GM23248 (cell line): ENCODE results near the gene BMERB1. TPM values are rescaled to one million over a fixed set of nuclear protein-coding genes. Genes with fewer than 3 reads are reported as not detected.
"Not testable (repeated sequence)": the region's sequence is repeated elsewhere in the genome, so short reads cannot be mapped to it uniquely, and the experiment has no call there.

Experiments
- DNase-seq: peaks from one replicate; pipeline ENCODE4 v3.0.0-alpha.2; 2015
- H2AFZ ChIP-seq: fragments of 200-600 bp; sonication (generic); 2 replicates; pipeline ENCODE4 v1.6.1; 2016; ENCODE audit warnings: antibody characterized with exemption
- H3F3A ChIP-seq: fragments of 200-600 bp; sonication (generic); 2 replicates; pipeline ENCODE4 v1.6.1; 2016; ENCODE audit warnings: mild to moderate bottlenecking, antibody characterized with exemption, mixed run types; ENCODE audit not compliant: insufficient read depth
- H3K27ac ChIP-seq: fragments of 200-600 bp; sonication (generic); 2 replicates; pipeline ENCODE4 v1.5.1; 2016; ENCODE audit warnings: mild to moderate bottlenecking
- H3K27me3 ChIP-seq: fragments of 200-600 bp; sonication (generic); replicated peaks from 2 replicates; pipeline ENCODE4 v1.6.1; 2016; ENCODE audit warnings: mild to moderate bottlenecking; ENCODE audit not compliant: insufficient read depth
- H3K36me3 ChIP-seq: fragments of 200-600 bp; sonication (generic); 2 replicates; pipeline ENCODE4 v1.6.1; 2016; ENCODE audit warnings: low read depth, mild to moderate bottlenecking
- H3K4me1 ChIP-seq: fragments of 200-600 bp; sonication (generic); 2 replicates; pipeline ENCODE4 v1.6.1; 2016; ENCODE audit warnings: mild to moderate bottlenecking; ENCODE audit not compliant: insufficient read depth
- H3K4me2 ChIP-seq: fragments of 200-600 bp; sonication (generic); one replicate; pipeline ENCODE4 v1.6.1; 2016; ENCODE audit warnings: mild to moderate bottlenecking; ENCODE audit not compliant: unreplicated experiment
- H3K4me3 ChIP-seq: fragments of 200-600 bp; sonication (generic); 2 replicates; pipeline ENCODE4 v1.5.1; 2016; ENCODE audit warnings: mild to moderate bottlenecking
- H3K79me2 ChIP-seq: fragments of 200-600 bp; sonication (generic); 2 replicates; pipeline ENCODE4 v1.6.1; 2016; ENCODE audit warnings: mild to moderate bottlenecking; ENCODE audit not compliant: insufficient read depth
- H3K9ac ChIP-seq: fragments of 200-600 bp; sonication (generic); 2 replicates; pipeline ENCODE4 v1.6.1; 2016; ENCODE audit warnings: mild to moderate bottlenecking
- H3K9me2 ChIP-seq: fragments of 200-600 bp; sonication (generic); 2 replicates; pipeline ENCODE4 v1.6.1; 2016; ENCODE audit warnings: mixed run types, mild to moderate bottlenecking, moderate library complexity; ENCODE audit not compliant: insufficient read depth
- H3K9me3 ChIP-seq: fragments of 200-600 bp; sonication (generic); one replicate; pipeline ENCODE4 v1.6.1; 2017; ENCODE audit warnings: low read depth
- H4K20me1 ChIP-seq: fragments of 200-600 bp; sonication (generic); 2 replicates; pipeline ENCODE4 v1.6.0; 2016; ENCODE audit not compliant: insufficient read depth
- EZH2 ChIP-seq: fragments of 200-600 bp; sonication (generic); IDR thresholded peaks from 2 replicates; pipeline ENCODE4 v1.6.1; 2018; ENCODE audit warnings: antibody characterized with exemption, mild to moderate bottlenecking; ENCODE audit not compliant: insufficient read depth, poor library complexity, severe bottlenecking
- EZH2phosphoT487 ChIP-seq: fragments of 200-600 bp; sonication (generic); IDR thresholded peaks from 2 replicates; pipeline ENCODE4 v1.6.1; 2018; ENCODE audit warnings: antibody characterized with exemption, moderate library complexity, mild to moderate bottlenecking, low read depth; ENCODE audit not compliant: insufficient read depth
- WGBS, 2 experiments: methylation state at CpG; one replicate each; pipeline ENCODE4 v1.1.6; 2015 to 2017; ENCODE audit warnings: low lambda C conversion rate in 2 of 2, low coverage in 1 of 2; ENCODE audit errors: missing lambda C conversion rate in 2 of 2; 5-methylcytosine and 5-hydroxymethylcytosine counted together
- in situ Hi-C: fragments of 300-500 bp; cut with MboI; formaldehyde crosslinking; loops from 2 replicates; pipeline ENCODE4 v1.15.0; 2020
- polyA plus RNA-seq: library from polyadenylated mRNA; unstranded; fragments of >200 nt; fragmentation: Nextera tagmentation; extraction: Ambion mirVana; gene quantifications from 2 replicates; pipeline ENCODE4 v1.2.1, GENCODE V29; 2016
- total RNA-seq: library from RNA; depleted of rRNA; stranded (reverse); fragments of >200 nt; shearing (Covaris generic); gene quantifications from 2 replicates; pipeline ENCODE4 v1.2.3, GENCODE V29; 2014

BMERB1 gene
- total and polyA plus RNA-seq, 2 experiments from 2014 or later = 55.2 to 94.1 TPM

DNA sequence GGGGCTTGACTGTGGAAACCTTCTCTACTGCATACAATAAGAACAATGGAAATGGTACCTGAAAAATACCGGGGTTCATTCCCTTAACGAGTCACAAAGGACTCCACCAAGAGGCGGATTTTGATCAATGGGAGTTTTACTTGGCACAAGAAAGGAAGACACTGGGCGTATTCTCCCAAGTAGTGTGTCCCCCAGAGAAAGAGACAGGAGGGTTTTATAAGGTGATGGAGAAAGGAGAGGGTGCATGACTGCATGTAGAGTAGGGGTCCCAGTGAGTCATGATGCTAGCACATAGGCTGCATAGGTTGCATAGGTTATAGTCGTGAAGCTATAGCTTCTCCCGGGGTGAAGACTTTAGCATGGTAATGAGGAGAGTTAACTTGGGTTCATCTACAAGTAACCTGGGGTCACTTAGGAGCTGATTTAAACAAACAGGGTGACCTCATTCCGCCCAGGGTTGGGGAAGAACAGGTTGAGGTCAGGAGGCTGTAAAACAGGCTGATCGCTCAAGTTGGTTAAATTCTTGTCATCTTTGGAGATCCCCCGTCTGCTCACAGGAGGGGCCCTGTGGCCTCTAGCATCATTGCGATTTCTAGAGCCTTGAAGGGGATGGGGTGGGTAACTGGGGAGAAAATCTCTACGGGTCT, 37.3 kb upstream of the BMERB1 start:
- whole genome bisulfite sequencing, 2 experiments = 72 to 79% methylated on average over 11 of the region's 11 CpGs
- in situ Hi-C loops = no loop called here

GRCh38 chr16:15398618-15399316, 35.6 kb upstream of the BMERB1 start:
- H3K9ac ChIP-seq = no peak overlapping the region
- TF ChIP-seq EZH2 (no peak), EZH2phosphoT487 (no peak)
- H3F3A ChIP-seq = no peaks in the 10 kb centered on the region
- H4K20me1 ChIP-seq = no peaks in the 10 kb centered on the region
- no peaks in the 10 kb centered on the region for H3K36me3 ChIP-seq
- H2AFZ ChIP-seq = no peak overlapping the region
- H3K27me3 ChIP-seq = no peaks in the 10 kb centered on the region; the same call in 1 of the 2 replicates
- H3K79me2 ChIP-seq = no peaks in the 10 kb centered on the region
- no peaks in the 10 kb centered on the region for H3K9me3 ChIP-seq
- H3K9me2 ChIP-seq = no peaks in the 10 kb centered on the region
- H3K4me1 ChIP-seq = no peaks in the 10 kb centered on the region
- H3K4me2 ChIP-seq = no peak overlapping the region
- in situ Hi-C loops = no loop called here
- 78 to 80% methylated on average over 13 to 14 of the region's 14 CpGs for WGBS, 2 experiments
- DNase-seq = no peak
- H3K4me3 ChIP-seq = no peak overlapping the region
- H3K27ac ChIP-seq = no peak overlapping the region

More for the DNA sequence above, 37.3 kb upstream of the BMERB1 start:
- no peaks in the 10 kb centered on the region for H3K36me3 ChIP-seq
- H3K27me3 ChIP-seq = no peaks in the 10 kb centered on the region; the same call in 1 of the 2 replicates
- H2AFZ ChIP-seq = no peak overlapping the region
- no peaks in the 10 kb centered on the region for H3K4me1 ChIP-seq
- H4K20me1 ChIP-seq = no peaks in the 10 kb centered on the region
- no peak for TF ChIP-seq EZH2
- no peak for TF ChIP-seq EZH2phosphoT487
- no peak for DNase-seq
- no peak overlapping the region for H3K27ac ChIP-seq
- H3F3A ChIP-seq = no peaks in the 10 kb centered on the region
- H3K79me2 ChIP-seq = no peaks in the 10 kb centered on the region
- H3K4me2 ChIP-seq = no peak overlapping the region
- H3K4me3 ChIP-seq = no peak overlapping the region
- H3K9me2 ChIP-seq = no peaks in the 10 kb centered on the region
- H3K9me3 ChIP-seq = no peaks in the 10 kb centered on the region
- no peak overlapping the region for H3K9ac ChIP-seq

DNA sequence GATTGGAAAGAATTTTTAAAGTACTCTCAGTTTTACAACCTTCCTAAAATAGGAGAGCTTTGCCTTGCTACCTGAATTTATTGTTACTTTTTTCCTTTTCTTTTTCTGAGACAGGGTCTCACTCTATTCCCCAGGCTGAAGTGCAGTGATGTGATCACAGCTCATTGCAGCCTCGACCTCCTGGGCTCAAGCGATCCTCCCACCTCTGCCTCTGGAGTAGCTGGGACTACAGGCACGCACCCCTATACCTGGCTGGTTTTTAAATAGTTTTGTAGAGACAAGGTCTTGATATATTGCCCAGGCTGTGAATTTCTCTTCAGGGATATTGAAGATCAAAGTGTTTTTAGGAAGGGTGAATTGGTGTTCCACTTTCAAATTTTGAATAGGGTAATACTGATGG, 35.1 kb upstream of the BMERB1 start:
- Histone ChIP-seq H2AFZ (no peak overlapping the region), H3K9ac (no peak overlapping the region), H4K20me1 (no peaks in the 10 kb centered on the region), H3K36me3 (no peaks in the 10 kb centered on the region), H3K9me3 (no peaks in the 10 kb centered on the region), H3K9me2 (no peaks in the 10 kb centered on the region), H3K4me2 (no peak overlapping the region), H3K27ac (no peak overlapping the region), H3K79me2 (no peaks in the 10 kb centered on the region), H3K4me1 (no peaks in the 10 kb centered on the region), H3F3A (no peaks in the 10 kb centered on the region), H3K4me3 (no peak overlapping the region), H3K27me3 (no peaks in the 10 kb centered on the region; the same call in 1 of the 2 replicates)
- WGBS, 2 experiments = 74 to 76% methylated on average over 3 of the region's 3 CpGs
- in situ Hi-C loops = no loop called here
- TF ChIP-seq EZH2phosphoT487 = no peak
- no peak for TF ChIP-seq EZH2
- no peak for DNase-seq

GRCh38 chr16:15400314-15400713, 34.1 kb upstream of the BMERB1 start:
- in situ Hi-C loops = loop anchor here (25.0 kb wide), 1 partner anchor 588 kb away; no protein-coding TSS in a partner anchor
- H3K27me3 ChIP-seq, H3K27ac ChIP-seq, DNase-seq, H3F3A ChIP-seq, H3K4me1 ChIP-seq, H3K79me2 ChIP-seq, H2AFZ ChIP-seq, H3K9ac ChIP-seq, H3K9me2 ChIP-seq, H3K9me3 ChIP-seq, H3K4me3 ChIP-seq, H4K20me1 ChIP-seq, H3K4me2 ChIP-seq, H3K36me3 ChIP-seq: not testable (repeated sequence)
- WGBS, 2 experiments = 94 to 95% methylated on average over 6 of the region's 6 CpGs
